Osteoblast (primary cell): ENCODE measurements around the gene ICOS. TPM values are rescaled to one million over a fixed set of nuclear protein-coding genes. Genes with fewer than 3 reads are reported as not detected.

ENCODE experiments used
- DNase-seq: peaks from one replicate; pipeline ENCODE4 v3.0.0; 2011; ENCODE audit warnings: low spot score, mixed read lengths; ENCODE audit not compliant: insufficient read length; ENCODE audit errors: missing footprints
- H2AFZ ChIP-seq: 2 replicates; pipeline ENCODE4 v1.6.0; 2011; ENCODE audit warnings: mild to moderate bottlenecking, low read length
- H3K27ac ChIP-seq: 2 replicates; pipeline ENCODE4 v1.5.1; 2011; ENCODE audit warnings: mild to moderate bottlenecking, low read depth, low read length, moderate library complexity
- H3K27me3 ChIP-seq: 2 replicates; pipeline ENCODE4 v1.6.0; 2012; ENCODE audit warnings: mild to moderate bottlenecking, control low read depth, inconsistent platforms, low read length, moderate library complexity; ENCODE audit not compliant: insufficient read depth
- H3K36me3 ChIP-seq: 2 replicates; pipeline ENCODE4 v1.5.1; 2011; ENCODE audit warnings: mild to moderate bottlenecking, low read length, control low read depth, moderate library complexity; ENCODE audit not compliant: insufficient read depth
- H3K4me1 ChIP-seq: 2 replicates; pipeline ENCODE4 v1.5.1; 2011; ENCODE audit warnings: mild to moderate bottlenecking, low read length, control low read depth, moderate library complexity; ENCODE audit not compliant: insufficient read depth
- H3K4me2 ChIP-seq: 2 replicates; pipeline ENCODE4 v1.6.0; 2011; ENCODE audit warnings: mild to moderate bottlenecking, low read length; ENCODE audit not compliant: insufficient read depth
- H3K4me3 ChIP-seq: fragments of 200-600 bp; sonication (generic); 3 replicates; pipeline ENCODE4 v1.5.1; 2012; ENCODE audit warnings: mild to moderate bottlenecking, low read length, inconsistent platforms; ENCODE audit not compliant: insufficient read depth
- H3K79me2 ChIP-seq: 2 replicates; pipeline ENCODE4 v1.6.0; 2012; ENCODE audit warnings: mild to moderate bottlenecking, low read length, control low read depth, inconsistent platforms; ENCODE audit not compliant: insufficient read depth
- H3K9me3 ChIP-seq: 2 replicates; pipeline ENCODE4 v1.5.1; 2011; ENCODE audit warnings: low read depth, low read length, control low read depth
- H4K20me1 ChIP-seq: 2 replicates; pipeline ENCODE4 v1.6.0; 2012; ENCODE audit warnings: mild to moderate bottlenecking, low read length, control low read depth; ENCODE audit not compliant: insufficient read depth
- CTCF ChIP-seq: IDR thresholded peaks from 2 replicates; pipeline ENCODE4 v1.5.1; 2011; ENCODE audit warnings: mild to moderate bottlenecking, low read depth, low read length, moderate library complexity; ENCODE audit errors: extremely low read depth
- total RNA-seq: library from RNA; depleted of rRNA; stranded (reverse); fragments of >200 nt; gene quantifications from 2 replicates; pipeline ENCODE4 v1.2.3, GENCODE V29; 2012

Gene ICOS
- total RNA-seq, 1 donor = not detected

DNA sequence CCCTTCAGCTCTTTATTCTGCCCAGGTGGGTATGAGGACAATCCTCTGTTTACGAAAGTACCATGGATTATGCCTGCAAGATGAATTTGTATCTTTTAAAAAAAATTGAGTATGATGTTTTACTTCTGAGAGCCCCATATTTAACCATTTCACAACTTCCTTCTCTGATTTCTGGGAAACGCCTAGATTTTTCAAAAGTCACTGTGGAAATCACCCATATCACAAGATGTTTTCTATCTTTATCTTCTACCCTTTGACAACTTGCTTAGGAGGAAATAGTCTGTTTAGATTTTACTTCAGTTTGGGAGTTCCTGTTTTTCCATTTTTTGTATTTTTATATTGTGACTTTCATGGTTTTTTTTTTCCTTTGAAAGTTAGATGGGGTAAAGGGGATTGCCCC is 53.0 kb downstream of the ICOS start:
- TF ChIP-seq CTCF = no peak
- Histone ChIP-seq H3K4me1 (no peaks in the 10 kb centered on the region), H3K79me2 (no peaks in the 10 kb centered on the region), H3K9me3 (no peaks in the 10 kb centered on the region), H3K36me3 (no peaks in the 10 kb centered on the region), H3K27ac (no peak overlapping the region), H4K20me1 (no peaks in the 10 kb centered on the region), H3K27me3 (peaks cover 4% of the 10 kb centered on the region), H2AFZ (no peak overlapping the region), H3K4me3 (no peak overlapping the region), H3K4me2 (no peak overlapping the region)
- DNase-seq = no peak

GRCh38 chr2:203992509-203992908 is 55.9 kb downstream of the ICOS start:
- Histone ChIP-seq H2AFZ (no peak overlapping the region), H3K9me3 (no peaks in the 10 kb centered on the region), H3K79me2 (no peaks in the 10 kb centered on the region), H3K27me3 (peaks cover 4% of the 10 kb centered on the region), H3K36me3 (no peaks in the 10 kb centered on the region), H3K27ac (no peak overlapping the region), H3K4me1 (no peaks in the 10 kb centered on the region), H3K4me3 (no peak overlapping the region), H3K4me2 (no peak overlapping the region), H4K20me1 (no peaks in the 10 kb centered on the region)
- TF ChIP-seq CTCF = no peak
- DNase-seq = no peak

- H3K4me1 ChIP-seq = peaks cover 3% of the 10 kb centered on the region
- no peaks in the 10 kb centered on the region for H3K36me3 ChIP-seq
- no peak overlapping the region for H3K4me2 ChIP-seq
- H3K4me3 ChIP-seq = no peak overlapping the region
- DNase-seq = no peak
- H2AFZ ChIP-seq = no peak overlapping the region
- no peaks in the 10 kb centered on the region for H3K79me2 ChIP-seq
- no peak overlapping the region for H3K27ac ChIP-seq
- H3K27me3 ChIP-seq = peaks cover 4% of the 10 kb centered on the region
- no peaks in the 10 kb centered on the region for H4K20me1 ChIP-seq
- no peaks in the 10 kb centered on the region for H3K9me3 ChIP-seq
- TF ChIP-seq CTCF = no peak
Observed at GRCh38 chr2:203993011-203993410, 56.4 kb downstream of the ICOS start.

DNA sequence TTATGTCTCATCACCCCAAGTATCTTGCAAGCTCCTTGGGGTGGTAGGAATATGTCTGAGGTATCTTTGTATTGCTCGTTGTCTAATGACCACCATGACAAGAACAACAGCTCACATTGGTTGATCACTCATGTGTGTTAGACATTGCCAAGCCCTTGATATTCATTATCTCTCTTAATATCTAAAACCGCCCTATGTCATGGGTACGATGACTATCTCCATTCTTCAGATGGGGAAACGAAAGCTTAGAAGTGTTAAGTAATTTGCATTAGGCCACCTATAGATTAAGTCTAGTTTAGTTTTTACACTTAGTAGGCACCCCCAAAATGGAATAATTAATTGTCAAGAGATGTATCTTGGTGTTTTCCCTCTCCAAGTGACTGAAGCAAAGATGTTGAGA is 57.0 kb downstream of the ICOS start:
- Histone ChIP-seq H3K27me3 (peaks cover 4% of the 10 kb centered on the region), H2AFZ (no peak overlapping the region), H3K36me3 (no peaks in the 10 kb centered on the region), H3K4me1 (peaks cover 8% of the 10 kb centered on the region), H3K79me2 (no peaks in the 10 kb centered on the region), H3K4me2 (no peak overlapping the region), H3K9me3 (no peaks in the 10 kb centered on the region), H3K27ac (no peak overlapping the region), H3K4me3 (no peak overlapping the region), H4K20me1 (no peaks in the 10 kb centered on the region)
- TF ChIP-seq CTCF = no peak
- DNase-seq = no peak
